HG03571 (cell line): Measurements from ENCODE around the gene ST7.

ENCODE experiments used
- ATAC-seq: cut with Tn5 transposase; IDR thresholded peaks from one replicate; pipeline ENCODE4 v1.9.1; 2021; ENCODE audit not compliant: unreplicated experiment

The ST7 gene

DNA sequence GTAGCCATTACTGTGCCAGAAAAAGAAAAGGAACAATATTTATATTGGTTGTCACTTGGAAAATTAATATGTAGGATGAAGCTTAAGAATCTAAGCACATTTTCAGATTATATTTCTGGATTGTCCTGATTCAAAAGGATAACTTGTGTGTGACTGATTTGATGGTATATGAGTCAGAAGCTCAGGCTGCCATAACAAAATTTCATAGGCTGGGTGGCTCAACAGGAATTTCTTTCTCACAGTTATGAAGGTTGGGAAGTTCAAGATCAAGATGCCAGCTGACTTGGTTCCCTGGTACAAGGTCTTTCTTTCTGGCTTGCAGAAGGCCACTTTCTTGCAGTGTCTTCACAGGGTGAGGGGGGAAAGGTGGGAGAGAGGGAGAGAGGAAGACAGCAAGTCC lies 108.5 kb downstream of the ST7 start:
- ATAC-seq: no peak

DNA sequence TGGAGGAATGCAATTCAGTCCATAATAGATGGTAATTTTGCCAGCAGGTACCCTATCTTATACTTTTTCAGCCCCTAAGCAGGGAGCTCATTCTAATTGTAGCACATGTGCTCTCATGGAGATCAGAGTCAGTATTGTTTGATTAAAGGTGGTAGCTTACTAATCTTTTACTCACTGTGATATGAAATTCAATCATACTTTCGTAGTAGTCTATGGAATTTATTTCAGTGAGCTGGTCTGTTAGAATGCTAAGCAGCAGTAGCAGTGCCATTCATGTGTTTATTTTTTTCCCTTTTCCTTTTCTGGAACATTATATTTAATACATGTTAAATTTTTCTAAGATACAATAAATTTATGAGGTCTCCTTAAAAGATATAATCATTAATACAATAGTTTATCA lies 109.0 kb downstream of the ST7 start:
- ATAC-seq: no peak

DNA sequence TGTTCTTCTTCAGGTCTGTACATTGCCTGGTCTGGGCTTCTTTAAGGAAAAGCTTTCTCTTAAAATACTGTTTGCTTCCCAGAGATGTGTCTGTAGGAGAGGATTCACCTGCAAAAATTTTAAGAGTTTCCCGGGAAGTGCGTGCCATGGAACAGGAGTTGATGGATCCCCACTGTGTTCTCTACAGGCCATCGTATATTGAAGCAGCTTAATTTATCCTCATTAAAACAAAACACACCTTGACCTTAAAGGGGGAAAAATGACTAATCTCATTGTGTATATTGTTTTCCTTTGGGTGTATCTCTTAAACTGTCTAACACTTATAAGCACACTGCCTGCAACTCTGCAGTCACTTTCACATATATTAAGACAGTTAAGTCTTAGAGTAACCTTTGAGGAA lies 111.4 kb downstream of the ST7 start:
- no peak for ATAC-seq

DNA sequence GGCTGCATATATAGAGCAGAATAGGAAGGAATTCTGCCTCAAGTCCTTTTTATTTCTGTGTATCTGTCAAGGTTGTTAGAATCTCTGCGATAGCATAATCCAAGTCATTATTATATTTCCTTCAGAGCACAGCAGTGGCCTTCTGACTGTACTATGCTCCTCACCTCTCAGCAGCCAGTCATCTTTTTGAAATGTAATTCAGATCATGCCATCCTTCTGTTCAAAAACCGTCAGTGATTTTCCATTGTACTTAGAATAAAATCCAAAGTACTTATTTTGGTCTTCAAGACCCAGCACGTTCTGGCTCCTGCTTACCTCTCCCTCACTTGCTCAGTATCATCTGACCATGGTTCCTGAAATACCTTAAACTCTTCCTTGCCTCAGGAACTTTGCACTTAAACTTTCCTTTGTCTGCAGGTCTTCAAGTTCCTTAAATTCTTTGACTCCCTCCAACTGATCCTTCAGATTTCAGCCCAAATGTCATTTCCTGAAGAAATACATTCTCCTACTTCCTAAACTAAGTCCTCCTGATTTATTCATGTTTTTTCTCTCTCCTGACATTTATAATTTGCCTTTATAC lies 112.4 kb downstream of the ST7 start:
- no peak for ATAC-seq

DNA sequence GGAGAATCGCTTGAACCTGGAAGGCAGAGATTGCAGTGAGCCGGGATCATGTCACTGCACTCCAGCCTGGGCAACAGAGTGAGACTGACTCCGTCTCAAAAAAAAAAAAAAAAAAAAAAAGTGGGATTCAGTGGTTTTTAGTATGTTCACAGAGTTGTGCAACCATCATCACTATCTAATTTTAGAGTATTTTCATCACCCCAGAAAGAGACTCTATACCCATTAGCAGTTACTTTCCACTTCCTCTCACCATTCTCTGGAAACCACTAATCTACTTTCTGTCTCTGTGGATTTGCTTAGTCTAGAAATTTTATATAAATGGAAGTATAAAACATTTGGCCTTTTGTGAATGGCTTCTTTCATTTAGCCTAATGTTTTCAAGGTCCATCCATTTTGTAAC lies 113.4 kb downstream of the ST7 start:
- ATAC-seq: peak; percentile 64

DNA sequence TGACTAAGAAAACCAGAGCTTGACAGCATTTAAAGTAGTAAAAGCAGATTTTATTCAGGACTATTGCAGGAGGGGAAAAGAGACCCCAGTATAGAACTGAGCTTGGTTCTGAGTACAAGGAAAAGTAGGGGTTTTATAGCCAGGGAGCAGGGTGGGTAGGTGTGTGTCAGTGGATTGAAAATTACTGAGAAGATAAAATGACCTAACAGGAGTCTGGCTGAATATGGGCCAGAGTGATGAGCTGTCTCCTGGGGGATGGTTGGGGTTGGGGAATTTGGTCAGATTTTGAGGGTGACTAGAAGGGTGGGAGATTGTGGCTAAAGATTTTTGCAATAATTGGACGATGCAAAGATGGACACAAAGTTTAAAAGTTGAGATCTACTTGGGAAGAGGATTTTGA lies 114.0 kb downstream of the ST7 start:
- ATAC-seq: no peak

DNA sequence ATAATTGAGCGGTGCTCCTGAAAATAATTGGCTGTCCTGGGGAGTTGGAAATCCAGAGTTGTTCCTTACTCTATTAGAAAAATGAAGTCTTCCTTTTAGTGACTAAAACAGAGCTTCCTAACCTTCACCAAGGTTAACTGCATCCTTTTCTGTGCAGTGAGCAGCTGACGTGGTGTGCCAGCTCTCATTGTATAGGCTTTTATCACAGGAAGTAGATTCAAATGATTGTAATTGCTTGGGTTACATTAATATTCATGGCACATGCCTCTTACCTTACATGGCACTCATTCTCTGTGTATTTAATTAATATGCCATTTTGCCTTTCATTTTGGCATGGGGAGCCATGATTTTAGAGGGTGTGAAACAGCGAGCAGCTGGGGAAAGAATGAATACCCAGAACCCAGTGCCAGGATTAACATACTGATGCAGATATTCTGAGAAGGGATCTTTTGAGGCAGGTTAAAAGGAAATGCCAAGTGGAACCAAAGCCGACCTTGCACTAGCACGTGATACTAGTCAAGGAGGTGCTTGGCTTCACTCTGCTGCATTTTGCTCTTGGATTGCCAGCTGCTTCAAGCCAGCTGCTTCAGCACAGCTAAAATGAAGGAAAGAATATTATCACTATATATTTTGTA lies 115.3 kb downstream of the ST7 start:
- ATAC-seq: no peak

DNA sequence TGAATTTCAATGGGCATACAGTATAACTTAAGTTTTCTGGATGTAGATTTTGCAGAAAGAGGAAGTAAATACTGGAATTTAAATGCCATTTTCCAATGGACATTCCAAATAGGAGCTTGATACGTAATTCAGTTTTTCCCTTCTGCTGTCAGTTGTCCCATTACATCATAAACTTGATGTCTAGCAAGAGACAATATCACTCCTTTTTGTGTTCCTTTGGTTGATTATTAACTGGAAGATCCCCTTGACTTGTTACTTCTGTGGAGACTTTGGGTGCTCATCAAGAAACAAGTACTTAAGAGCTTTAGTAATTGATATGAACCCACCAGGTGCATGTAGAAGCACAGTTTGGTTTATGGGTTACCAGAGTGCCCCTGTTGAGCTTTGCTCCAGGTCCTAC lies 116.1 kb downstream of the ST7 start:
- ATAC-seq: peak; percentile 38

DNA sequence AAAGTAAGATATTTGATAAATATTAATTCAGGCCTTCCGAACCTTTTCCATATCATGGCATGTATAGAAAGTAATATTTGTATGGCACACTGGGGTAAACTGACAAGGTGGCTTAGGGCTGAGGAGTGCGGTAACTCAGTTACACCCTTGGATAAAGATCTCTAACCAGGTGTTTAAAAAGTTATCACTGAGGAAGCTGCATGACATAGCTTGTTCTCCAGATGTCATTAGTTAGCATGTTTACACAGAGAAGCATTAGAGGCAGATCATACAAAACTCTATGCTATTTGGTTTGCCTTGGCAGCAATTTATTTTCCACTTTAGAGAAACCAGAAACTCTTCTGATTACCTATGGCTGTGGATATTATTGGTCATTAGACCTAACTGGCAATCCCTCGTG lies 118.2 kb downstream of the ST7 start:
- no peak for ATAC-seq

DNA sequence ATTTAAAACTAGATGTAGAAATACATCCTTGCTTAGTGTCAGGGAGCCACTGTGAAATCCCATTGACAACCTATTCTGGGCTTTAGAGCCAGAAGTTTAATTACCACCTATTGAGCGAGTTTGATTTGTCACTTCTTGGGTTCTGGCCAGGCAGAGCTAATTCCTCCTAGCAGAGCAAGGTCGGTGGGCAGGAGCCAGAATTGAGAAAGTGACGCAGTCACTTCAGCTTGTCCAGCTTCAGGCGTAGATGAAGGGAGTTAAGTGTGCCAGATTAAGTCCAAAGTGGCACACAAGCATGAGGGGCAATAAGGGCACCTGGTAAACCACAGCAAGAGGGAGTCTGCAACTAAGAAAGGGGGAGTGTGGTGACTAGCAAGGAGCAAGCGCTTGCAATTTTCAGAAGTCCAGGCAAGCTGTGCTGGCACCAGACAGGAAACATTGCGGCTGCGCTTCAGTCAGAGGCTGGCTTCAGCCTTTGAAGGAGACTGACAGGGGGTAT lies 119.4 kb downstream of the ST7 start:
- ATAC-seq: no peak

DNA sequence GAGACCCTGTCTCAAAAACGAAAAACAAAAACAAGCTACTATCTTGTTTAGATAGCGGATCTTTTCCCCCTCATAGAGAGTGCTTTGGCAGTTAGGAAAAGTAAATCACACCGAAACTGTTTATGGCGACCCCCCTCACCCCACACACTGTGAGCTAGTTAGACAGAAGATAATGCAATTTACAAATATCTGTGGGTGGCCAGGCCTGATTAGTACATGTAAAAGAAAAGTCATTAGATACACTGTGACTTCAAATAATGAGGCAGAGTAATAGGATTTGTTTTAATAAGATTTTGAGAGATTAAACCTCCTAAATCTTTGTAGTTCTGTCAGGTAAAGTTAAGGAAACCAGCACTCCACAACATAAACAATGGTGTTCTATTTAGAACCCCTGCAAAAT lies 121.1 kb downstream of the ST7 start:
- ATAC-seq: no peak

DNA sequence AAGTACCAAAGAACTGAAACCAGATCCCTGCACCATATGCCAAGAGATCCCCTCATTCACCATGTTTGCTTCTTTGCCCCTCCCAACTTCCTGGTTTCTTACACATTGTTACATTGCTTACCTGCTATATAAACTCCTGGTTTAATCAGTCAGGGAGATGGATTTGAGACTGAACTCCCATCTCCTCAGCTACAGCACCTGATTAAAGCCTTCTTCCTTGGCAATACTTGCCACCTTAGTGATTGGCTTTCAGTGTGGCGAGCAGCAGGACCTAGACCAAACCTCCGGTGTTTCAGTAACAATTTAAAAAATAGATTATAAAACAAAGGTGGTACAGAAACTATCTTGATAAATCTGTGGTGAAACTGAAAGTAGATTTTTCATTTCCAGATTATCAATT lies 122.6 kb downstream of the ST7 start:
- ATAC-seq: no peak

DNA sequence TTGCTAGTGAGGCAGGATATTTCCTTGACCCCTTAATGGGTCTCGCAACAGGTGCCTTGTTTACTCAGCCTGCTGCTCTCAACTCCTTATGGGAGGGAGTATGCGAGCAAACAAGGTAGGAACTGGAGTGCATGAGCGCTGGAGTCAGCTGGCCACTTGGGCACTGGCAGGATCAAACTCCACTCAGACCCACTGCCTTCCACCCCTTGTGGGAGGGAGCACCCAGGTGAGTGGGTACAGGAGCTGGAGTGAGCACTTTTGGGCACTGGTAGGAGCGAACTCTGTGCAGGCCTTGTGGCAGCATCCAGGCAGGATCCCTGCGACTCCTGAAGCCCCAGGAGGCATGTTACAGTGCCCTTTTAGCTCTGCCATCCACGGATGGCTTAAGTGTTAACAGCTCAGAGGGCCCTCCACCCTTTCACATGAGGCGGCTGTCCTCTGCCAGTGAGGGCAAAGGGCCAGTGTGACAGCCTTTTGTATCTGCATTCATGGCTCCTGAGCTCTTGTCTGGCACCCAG lies 123.2 kb downstream of the ST7 start:
- ATAC-seq: no peak

DNA sequence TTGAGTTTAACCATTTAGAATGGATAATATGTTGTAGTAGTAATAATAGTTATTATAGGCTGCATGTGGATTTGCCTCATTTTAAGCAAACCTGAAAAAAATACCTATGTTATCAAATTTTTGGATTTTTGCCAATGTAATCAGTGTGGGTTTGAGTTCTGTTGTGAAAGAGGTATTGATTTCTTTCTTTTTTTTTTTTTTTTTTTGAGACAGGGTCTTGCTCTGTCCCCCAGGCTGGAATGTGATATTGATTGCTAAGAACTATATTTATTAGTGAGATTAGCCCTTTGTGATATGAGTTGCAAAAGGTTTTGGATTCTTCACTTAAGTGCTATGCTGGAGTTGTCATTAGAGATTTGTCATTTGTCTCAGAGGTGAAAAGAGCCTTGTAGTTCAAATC lies 124.4 kb downstream of the ST7 start:
- no peak for ATAC-seq

DNA sequence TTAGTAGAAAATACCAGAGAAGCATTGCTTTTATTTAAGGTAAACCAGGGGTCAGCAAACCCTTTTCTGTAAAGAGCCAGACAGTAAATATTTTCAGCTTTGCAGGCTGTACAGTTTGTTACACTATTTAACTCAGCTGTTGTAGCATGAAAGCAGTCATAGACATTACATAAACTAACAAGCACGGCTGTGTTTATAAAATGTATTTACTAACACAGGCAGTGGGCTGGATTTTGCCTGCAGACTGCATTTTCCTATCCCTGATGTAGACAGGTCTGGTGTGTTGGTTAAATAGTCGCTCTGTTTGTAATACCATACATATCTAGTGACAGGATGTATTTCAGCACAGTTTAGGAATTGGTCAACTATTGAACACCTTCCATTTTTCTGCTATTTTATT lies 129.3 kb downstream of the ST7 start:
- ATAC-seq: no peak

DNA sequence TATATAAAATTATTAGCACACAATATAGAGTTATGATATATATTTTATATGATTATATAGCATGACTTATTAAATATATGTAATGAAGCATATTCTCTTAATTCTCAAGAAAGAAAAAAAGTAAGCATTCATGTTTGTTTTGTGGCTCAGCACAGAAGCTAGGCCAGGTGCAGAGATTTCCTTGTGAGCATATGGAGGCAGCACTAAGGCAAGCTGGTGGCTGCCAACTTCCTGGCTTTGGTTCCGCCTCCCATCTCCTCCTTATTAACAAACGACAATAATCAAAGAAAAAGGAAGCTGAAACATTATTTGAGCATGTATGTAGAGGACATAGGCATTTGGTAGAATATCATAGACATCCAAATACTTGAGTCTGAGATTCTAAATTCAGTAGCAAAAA lies 130.3 kb downstream of the ST7 start:
- no peak for ATAC-seq

DNA sequence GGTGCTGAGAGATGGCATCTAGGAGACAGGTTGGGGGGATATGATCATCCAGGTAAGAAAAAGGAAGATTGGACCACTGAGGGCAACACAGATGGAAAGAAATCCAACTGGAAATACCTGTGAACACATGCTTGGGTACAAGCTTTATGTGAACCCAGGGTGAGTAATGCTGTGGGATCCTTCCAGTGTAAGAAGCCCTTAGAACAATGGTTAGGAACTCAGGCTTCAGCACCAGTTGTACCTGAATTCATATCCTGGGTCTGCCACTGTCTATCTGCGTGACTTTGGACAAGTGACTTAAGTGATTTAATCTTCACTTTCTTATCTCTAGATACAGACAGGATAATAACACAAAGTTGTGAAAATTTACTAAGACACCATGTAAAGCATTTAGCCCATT lies 131.0 kb downstream of the ST7 start:
- no peak for ATAC-seq

DNA sequence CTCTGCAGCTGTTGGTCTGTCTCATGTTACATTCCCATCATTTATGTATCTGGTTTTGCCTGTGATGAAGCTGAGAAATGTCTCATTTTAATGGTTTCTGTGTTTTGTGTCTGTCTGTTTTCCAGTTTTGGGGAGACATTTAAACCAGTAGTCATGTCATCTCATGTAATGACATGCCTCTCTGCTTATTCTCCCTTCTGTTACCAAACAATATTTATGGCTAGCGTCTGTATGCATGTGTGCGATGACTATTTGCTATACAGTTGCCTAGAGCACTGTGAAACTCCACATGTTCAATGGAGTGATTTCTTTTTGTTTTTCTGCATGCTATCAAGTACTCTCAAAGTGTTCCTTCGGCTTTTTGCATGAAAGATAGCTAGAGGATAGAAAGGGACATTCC lies 132.0 kb downstream of the ST7 start:
- ATAC-seq: no peak

DNA sequence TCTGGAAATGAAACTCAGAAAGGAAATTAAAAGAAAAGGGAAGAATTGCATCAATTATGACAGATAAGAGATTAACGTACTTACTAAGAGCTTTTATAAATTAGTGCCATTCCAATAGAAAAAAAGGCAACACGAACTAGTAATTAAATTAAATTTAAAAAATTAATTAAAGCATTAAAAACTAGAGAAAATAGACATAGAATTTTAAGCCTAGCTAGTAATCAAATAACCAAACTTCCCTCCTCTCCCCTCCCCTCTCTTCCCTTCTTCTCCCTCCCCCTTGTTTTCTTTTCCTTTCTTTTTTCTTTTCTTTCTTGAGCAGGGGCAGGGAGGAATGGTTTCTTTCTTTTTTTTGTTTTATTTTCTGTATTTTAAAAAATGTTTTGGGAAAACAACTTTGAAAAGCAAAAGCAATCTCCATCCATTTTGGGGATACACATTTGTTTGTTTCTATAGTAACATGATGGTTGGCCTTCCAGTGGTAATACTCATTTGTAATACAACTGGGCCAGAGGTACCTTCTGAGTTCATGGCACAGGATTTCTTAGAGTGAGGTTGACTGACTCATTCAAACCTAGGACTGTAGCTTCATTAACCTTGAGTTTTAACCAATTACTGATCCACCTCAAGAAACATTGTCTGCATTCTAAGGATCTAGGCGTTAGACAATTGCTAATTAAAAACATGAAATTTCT lies 132.6 kb downstream of the ST7 start:
- no peak for ATAC-seq

DNA sequence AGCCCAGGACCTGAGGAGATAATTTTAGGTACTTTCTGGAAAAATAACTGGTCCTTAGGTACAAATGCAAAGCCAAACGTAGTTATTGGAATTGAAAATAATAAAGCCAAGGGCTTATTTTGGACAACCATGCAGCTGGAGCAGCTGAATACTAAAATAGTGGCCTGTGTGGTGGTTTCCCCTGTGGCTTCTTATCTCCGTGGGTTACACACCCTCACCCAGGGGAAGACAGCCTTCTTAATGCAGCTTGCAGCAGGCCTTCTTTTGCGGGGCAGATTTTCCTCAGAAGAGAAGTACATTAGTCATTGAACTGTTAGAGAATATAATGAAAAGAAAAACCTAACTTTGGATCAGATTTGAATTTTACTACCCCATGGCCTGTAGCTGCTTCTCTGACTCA lies 133.5 kb downstream of the ST7 start:
- ATAC-seq: no peak

DNA sequence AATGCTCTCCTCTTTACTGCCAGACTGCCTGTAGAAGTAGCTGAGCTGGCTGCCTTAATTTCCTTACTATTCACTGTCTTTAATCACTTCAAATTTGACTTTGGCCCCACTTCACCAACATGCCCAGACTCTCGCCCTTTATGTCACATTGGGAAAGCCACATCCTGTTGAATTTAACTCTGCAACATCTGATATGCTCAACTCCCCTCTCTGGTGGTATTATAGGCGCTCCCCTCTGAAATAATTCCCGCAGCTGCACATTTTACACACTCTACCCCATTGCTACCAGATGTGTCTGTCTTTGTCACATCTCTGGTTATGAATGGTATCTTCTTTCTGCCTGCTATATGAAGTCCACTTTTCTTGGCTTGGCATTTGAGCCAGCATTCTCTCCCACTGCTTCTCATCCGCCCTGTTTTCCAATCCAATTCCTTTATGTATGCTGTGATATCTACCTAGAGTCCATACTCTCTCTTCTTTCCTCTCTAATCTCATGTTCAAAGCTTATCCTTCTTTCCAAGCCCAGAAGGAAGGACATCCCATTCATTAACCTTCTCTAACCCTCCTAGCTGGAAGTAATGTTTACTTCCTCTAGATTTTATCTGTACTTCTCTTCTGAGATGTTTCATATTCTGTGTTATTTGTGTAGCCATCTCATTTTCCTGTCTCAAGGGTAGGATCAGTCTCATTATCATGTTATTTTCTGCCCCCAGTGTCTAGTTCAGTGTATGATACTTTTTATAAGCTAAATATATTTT lies 134.5 kb downstream of the ST7 start:
- ATAC-seq: no peak
